SK-N-SH (cell line): ENCODE data around the gene WDR90. TPM values are rescaled to one million over a fixed set of nuclear protein-coding genes. Genes with fewer than 3 reads are reported as not detected.

ENCODE experiments used
- CTCF ChIA-PET: fragments of 300-600, 350-600 bp; formaldehyde crosslinking; extraction: SDS; loops from one replicate; lab custom pipeline; 2021; lab: Yijun Ruan, JAX
- POLR2A ChIA-PET: fragments of 350-600 bp; sonication (Branson Sonifier 250); formaldehyde crosslinking; extraction: SDS; loops from one replicate; lab custom pipeline; 2020; ENCODE audit warnings: antibody characterized with exemption, inconsistent platforms; lab: Yijun Ruan, JAX
- DNase-seq: peaks from one replicate; pipeline ENCODE4 v3.0.0; 2012
- H2AFZ ChIP-seq: fragments of 200-600 bp; sonication (generic); 2 replicates; pipeline ENCODE4 v1.8.1; 2016; ENCODE audit warnings: antibody characterized with exemption, mild to moderate bottlenecking, low read depth
- H3F3A ChIP-seq: fragments of 200-600 bp; sonication (generic); replicated peaks from 2 replicates; pipeline ENCODE3; 2016; ENCODE audit warnings: antibody characterized with exemption, mild to moderate bottlenecking; ENCODE audit not compliant: insufficient read depth
- H3K27ac ChIP-seq, 2 experiments: fragments of 200-500 bp in 1 of 2; fragments of 200-600 bp in 1 of 2; sonication (Bioruptor generic) in 1 of 2; sonication (generic), shearing (Covaris generic) in 1 of 2; 2 replicates each; pipeline versions ENCODE4 v1.5.1 to v1.6.1; 2014 to 2016; ENCODE audit warnings: low read depth in 2 of 2, inconsistent platforms in 1 of 2, low read length in 1 of 2, mild to moderate bottlenecking in 1 of 2, mixed read lengths in 1 of 2
- H3K27me3 ChIP-seq: fragments of 200-600 bp; sonication (generic), shearing (Covaris generic); 2 replicates; pipeline ENCODE4 v1.6.1; 2016; ENCODE audit warnings: mixed run types; ENCODE audit not compliant: insufficient read depth
- H3K36me3 ChIP-seq, 2 experiments: fragments of 200-500 bp in 1 of 2; fragments of 200-600 bp in 1 of 2; sonication (Bioruptor generic) in 1 of 2; sonication (generic) in 1 of 2; replicated peaks in 1 of 2; 2 replicates each; pipeline versions ENCODE3 to v1.5.1; 2014 to 2016; ENCODE audit warnings: low read length in 1 of 2, mild to moderate bottlenecking in 1 of 2; ENCODE audit not compliant: insufficient read depth in 2 of 2, control insufficient read depth in 1 of 2
- H3K4me1 ChIP-seq, 2 experiments: fragments of 200-500 bp in 1 of 2; fragments of 200-600 bp in 1 of 2; sonication (Bioruptor generic) in 1 of 2; sonication (generic), shearing (Covaris generic) in 1 of 2; 2 replicates each; pipeline versions ENCODE4 v1.5.1 to v1.6.1; 2014 to 2016; ENCODE audit warnings: low read depth in 1 of 2, low read length in 1 of 2, mixed run types in 1 of 2; ENCODE audit not compliant: insufficient read depth in 2 of 2, control insufficient read depth in 1 of 2
- H3K4me2 ChIP-seq: fragments of 200-600 bp; sonication (generic), shearing (Covaris generic); 2 replicates; pipeline ENCODE4 v1.6.1; 2017; ENCODE audit warnings: mixed run types
- H3K4me3 ChIP-seq, 2 experiments: fragments of 200-500 bp in 1 of 2; fragments of 200-600 bp in 1 of 2; sonication (Bioruptor generic) in 1 of 2; sonication (generic), shearing (Covaris generic) in 1 of 2; 2 replicates each; pipeline versions ENCODE4 v1.5.1 to v1.8.1; 2014 to 2016; ENCODE audit warnings: low read depth in 2 of 2, inconsistent platforms in 1 of 2, low read length in 1 of 2, mild to moderate bottlenecking in 1 of 2, mixed read lengths in 1 of 2, moderate library complexity in 1 of 2
- H3K79me2 ChIP-seq: fragments of 200-600 bp; sonication (generic); 2 replicates; pipeline ENCODE4 v1.8.1; 2017; ENCODE audit warnings: mild to moderate bottlenecking; ENCODE audit not compliant: insufficient read depth
- H3K9ac ChIP-seq: fragments of 200-600 bp; sonication (generic); 2 replicates; pipeline ENCODE4 v1.6.1; 2017; ENCODE audit warnings: mixed run types
- H3K9me2 ChIP-seq: fragments of 200-600 bp; sonication (generic); 2 replicates; pipeline ENCODE4 v1.6.1; 2017; ENCODE audit warnings: mixed run types
- H3K9me3 ChIP-seq: fragments of 200-600 bp; sonication (generic); 2 replicates; pipeline ENCODE4 v1.6.1; 2017; ENCODE audit warnings: mixed run types, mild to moderate bottlenecking, moderate library complexity
- H4K20me1 ChIP-seq: fragments of 200-600 bp; sonication (generic); 2 replicates; pipeline ENCODE4 v1.6.1; 2017; ENCODE audit warnings: mild to moderate bottlenecking, mixed run types; ENCODE audit not compliant: insufficient read depth
- EP300 ChIP-seq, 2 experiments: IDR thresholded peaks; 2 replicates each; pipeline versions ENCODE4 v1.4.0 to v1.6.1; 2012; ENCODE audit warnings: borderline replicate concordance in 1 of 2, low read depth in 1 of 2, low read length in 1 of 2
- EZH2phosphoT487 ChIP-seq: fragments of 200-600 bp; sonication (generic); IDR thresholded peaks from 2 replicates; pipeline ENCODE4 v1.6.1; 2017; ENCODE audit warnings: low read depth, mixed run types, mild to moderate bottlenecking, antibody characterized with exemption, moderate library complexity, borderline replicate concordance
- FOXM1 ChIP-seq: IDR thresholded peaks from 2 replicates; pipeline ENCODE4 v1.4.0; 2012; ENCODE audit warnings: low read depth, mild to moderate bottlenecking
- GATA2 ChIP-seq: sonication (generic); formaldehyde crosslinking; IDR thresholded peaks from 2 replicates; pipeline ENCODE4 v1.5.0; 2020; ENCODE audit warnings: mild to moderate bottlenecking, missing genetic modification reagents
- JUND ChIP-seq: IDR thresholded peaks from 2 replicates; pipeline ENCODE4 v1.4.0; 2012
- NFIC ChIP-seq: IDR thresholded peaks from 2 replicates; pipeline ENCODE4 v1.4.0; 2012; ENCODE audit warnings: borderline replicate concordance
- NRF1 ChIP-seq: IDR thresholded peaks from 2 replicates; pipeline ENCODE4 v1.6.1; 2012; ENCODE audit warnings: low read depth, mild to moderate bottlenecking, low read length
- POLR2AphosphoS5 ChIP-seq: IDR thresholded peaks from 2 replicates; pipeline ENCODE4 v1.6.1; 2012; ENCODE audit warnings: low read depth, low read length
- RFX5 ChIP-seq: IDR thresholded peaks from 2 replicates; pipeline ENCODE4 v1.6.1; 2012; ENCODE audit warnings: mild to moderate bottlenecking, improper control_type of control experiment, low read length
- SIN3A ChIP-seq: IDR thresholded peaks from 2 replicates; pipeline ENCODE4 v1.6.1; 2012; ENCODE audit warnings: low read depth, mild to moderate bottlenecking, low read length, moderate library complexity, borderline replicate concordance
- SMC3 ChIP-seq: IDR thresholded peaks from 2 replicates; pipeline ENCODE4 v1.6.1; 2012; ENCODE audit warnings: low read depth, low read length, improper control_type of control experiment
- TAF1 ChIP-seq: IDR thresholded peaks from 2 replicates; pipeline ENCODE4 v1.6.1; 2012; ENCODE audit warnings: low read depth, mild to moderate bottlenecking, low read length, moderate library complexity, borderline replicate concordance
- TCF12 ChIP-seq: IDR thresholded peaks from 2 replicates; pipeline ENCODE4 v1.4.0; 2012
- USF1 ChIP-seq: IDR thresholded peaks from 2 replicates; pipeline ENCODE4 v1.4.0; 2012; ENCODE audit warnings: low read depth, borderline replicate concordance
- USF2 ChIP-seq: fragments of 150-350 bp; IDR thresholded peaks from 2 replicates; pipeline ENCODE4 v1.6.1; 2017; ENCODE audit warnings: antibody characterized with exemption, low read length, low read depth, borderline replicate concordance
- YY1 ChIP-seq: IDR thresholded peaks from 2 replicates; pipeline ENCODE4 v1.4.0; 2012; ENCODE audit warnings: low read depth, mild to moderate bottlenecking
- WGBS: methylation state at CpG from one replicate; pipeline ENCODE4 v1.1.6; 2017; ENCODE audit warnings: low lambda C conversion rate; 5-methylcytosine and 5-hydroxymethylcytosine counted together
- polyA plus RNA-seq, 3 experiments: library from polyadenylated mRNA; depleted of rRNA; stranded (reverse); fragments of >200 nt; gene quantifications; 2 replicates each; pipeline ENCODE4 v1.2.3, GENCODE V29; 2012
- TF ChIP-seq, protein P1 (sequence below): fragments of 150-350 bp; IDR thresholded peaks from 2 replicates; pipeline ENCODE4 v1.6.1; 2016; ENCODE audit warnings: mild to moderate bottlenecking, low read depth, low read length
- TF ChIP-seq, protein P2 (sequence below): IDR thresholded peaks from 2 replicates; pipeline ENCODE4; 2012
- TF ChIP-seq, protein P3 (sequence below): IDR thresholded peaks from 2 replicates; pipeline ENCODE4 v1.4.0; 2012; ENCODE audit warnings: low read depth, borderline replicate concordance

WDR90 gene
- polyA plus RNA-seq, 1 of the 3 experiments (the other 2 are of a cell fraction), result 32.0 TPM

DNA sequence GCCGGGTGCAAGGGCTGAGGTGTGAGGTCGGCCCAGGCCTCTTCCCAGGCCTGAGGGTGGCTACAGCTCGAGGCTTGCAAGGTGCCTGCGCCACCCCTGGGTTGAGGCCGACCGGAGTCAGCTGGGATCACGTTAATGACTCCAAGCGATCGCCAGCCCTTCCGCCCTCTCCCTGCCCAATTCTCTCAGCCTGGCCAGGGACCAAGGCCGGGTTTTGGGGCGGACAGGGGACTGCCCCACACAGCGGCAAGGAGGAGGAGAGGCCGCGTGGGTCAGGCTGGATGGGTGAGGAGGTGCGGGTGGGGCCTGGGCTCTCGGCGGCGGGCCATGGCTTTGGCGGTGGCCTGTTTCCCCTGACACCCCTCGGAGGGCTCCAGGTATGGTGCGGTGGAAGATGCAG lies 44.2 kb downstream of the WDR90 start:
- H3K9ac ChIP-seq, result no peak overlapping the region
- no peak overlapping the region for H2AFZ ChIP-seq
- no peak overlapping the region for H3K27ac ChIP-seq
- no peaks in the 10 kb centered on the region for H3K9me3 ChIP-seq
- H3K4me1 ChIP-seq, result peaks cover 9 to 13% of the 10 kb centered on the region in 2 experiments; a peak in 2 of 4 replicates
- ChIA-PET CTCF (no interaction called here), POLR2A (no interaction called here)
- H3K27me3 ChIP-seq, result no peaks in the 10 kb centered on the region
- H4K20me1 ChIP-seq, result no peaks in the 10 kb centered on the region; the same call in 1 of the 2 replicates
- H3K4me3 ChIP-seq, result no peak overlapping the region
- H3K9me2 ChIP-seq, result no peaks in the 10 kb centered on the region
- no peak for DNase-seq
- peaks cover 20% of the 10 kb centered on the region for H3F3A ChIP-seq
- H3K4me2 ChIP-seq, result no peak overlapping the region
- TF ChIP-seq JUND (no peak), FOXM1 (no peak), EZH2phosphoT487 (no peak), EP300 (IDR thresholded peaks at IDR 0.05; ENCODE audit: borderline replicate concordance in 1 of 2, low read depth in 1 of 2, low read length in 1 of 2) (no peak), USF1 (no peak), NFIC (no peak), GATA2 (CRISPR knock-in tag) (no peak), NRF1 (no peak), TCF12 (no peak), SIN3A (no peak), TAF1 (no peak), RFX5 (no peak), YY1 (no peak), USF2 (no peak), SMC3 (no peak), POLR2AphosphoS5 (no peak)
- TF ChIP-seq, protein P1, sequence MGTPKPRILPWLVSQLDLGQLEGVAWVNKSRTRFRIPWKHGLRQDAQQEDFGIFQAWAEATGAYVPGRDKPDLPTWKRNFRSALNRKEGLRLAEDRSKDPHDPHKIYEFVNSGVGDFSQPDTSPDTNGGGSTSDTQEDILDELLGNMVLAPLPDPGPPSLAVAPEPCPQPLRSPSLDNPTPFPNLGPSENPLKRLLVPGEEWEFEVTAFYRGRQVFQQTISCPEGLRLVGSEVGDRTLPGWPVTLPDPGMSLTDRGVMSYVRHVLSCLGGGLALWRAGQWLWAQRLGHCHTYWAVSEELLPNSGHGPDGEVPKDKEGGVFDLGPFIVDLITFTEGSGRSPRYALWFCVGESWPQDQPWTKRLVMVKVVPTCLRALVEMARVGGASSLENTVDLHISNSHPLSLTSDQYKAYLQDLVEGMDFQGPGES, result no peak
- TF ChIP-seq, protein P2, sequence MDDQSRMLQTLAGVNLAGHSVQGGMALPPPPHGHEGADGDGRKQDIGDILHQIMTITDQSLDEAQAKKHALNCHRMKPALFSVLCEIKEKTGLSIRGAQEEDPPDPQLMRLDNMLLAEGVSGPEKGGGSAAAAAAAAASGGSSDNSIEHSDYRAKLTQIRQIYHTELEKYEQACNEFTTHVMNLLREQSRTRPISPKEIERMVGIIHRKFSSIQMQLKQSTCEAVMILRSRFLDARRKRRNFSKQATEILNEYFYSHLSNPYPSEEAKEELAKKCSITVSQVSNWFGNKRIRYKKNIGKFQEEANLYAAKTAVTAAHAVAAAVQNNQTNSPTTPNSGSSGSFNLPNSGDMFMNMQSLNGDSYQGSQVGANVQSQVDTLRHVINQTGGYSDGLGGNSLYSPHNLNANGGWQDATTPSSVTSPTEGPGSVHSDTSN, result no peak
- TF ChIP-seq, protein P3, sequence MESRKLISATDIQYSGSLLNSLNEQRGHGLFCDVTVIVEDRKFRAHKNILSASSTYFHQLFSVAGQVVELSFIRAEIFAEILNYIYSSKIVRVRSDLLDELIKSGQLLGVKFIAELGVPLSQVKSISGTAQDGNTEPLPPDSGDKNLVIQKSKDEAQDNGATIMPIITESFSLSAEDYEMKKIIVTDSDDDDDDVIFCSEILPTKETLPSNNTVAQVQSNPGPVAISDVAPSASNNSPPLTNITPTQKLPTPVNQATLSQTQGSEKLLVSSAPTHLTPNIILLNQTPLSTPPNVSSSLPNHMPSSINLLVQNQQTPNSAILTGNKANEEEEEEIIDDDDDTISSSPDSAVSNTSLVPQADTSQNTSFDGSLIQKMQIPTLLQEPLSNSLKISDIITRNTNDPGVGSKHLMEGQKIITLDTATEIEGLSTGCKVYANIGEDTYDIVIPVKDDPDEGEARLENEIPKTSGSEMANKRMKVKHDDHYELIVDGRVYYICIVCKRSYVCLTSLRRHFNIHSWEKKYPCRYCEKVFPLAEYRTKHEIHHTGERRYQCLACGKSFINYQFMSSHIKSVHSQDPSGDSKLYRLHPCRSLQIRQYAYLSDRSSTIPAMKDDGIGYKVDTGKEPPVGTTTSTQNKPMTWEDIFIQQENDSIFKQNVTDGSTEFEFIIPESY, result no peak
- 90% methylated on average over 11 of the region's 22 CpGs for WGBS
- H3K79me2 ChIP-seq, result peaks cover 15% of the 10 kb centered on the region; the same call in 1 of the 2 replicates
- peaks cover 0 to 2% of the 10 kb centered on the region in 2 experiments for H3K36me3 ChIP-seq
